H4 (cell line): ENCODE data around the gene EIF2B1. TPM values are rescaled to one million over a fixed set of nuclear protein-coding genes. Genes with fewer than 3 reads are reported as not detected.
"Not testable (repeated sequence)": the region's sequence is repeated elsewhere in the genome, so short reads cannot be mapped to it uniquely, and the experiment has no call there.

Source experiments
- DNase-seq: peaks from one replicate; pipeline ENCODE4 v3.0.0-alpha.2; 2015; ENCODE audit warnings: low spot score
- total RNA-seq: library from RNA; depleted of rRNA; stranded (reverse); fragments of >200 nt; shearing (Covaris generic); gene quantifications from 2 replicates; pipeline ENCODE4 v1.2.3, GENCODE V29; 2014

EIF2B1 gene
- total RNA-seq, 1 experiment from 2014 or later = 116 TPM

- DNase-seq = no peak
These were observed 15.9 kb downstream of the EIF2B1 start for GRCh38 chr12:123617580-123617979.

GRCh38 chr12:123617144-123617543, 16.3 kb downstream of the EIF2B1 start:
- no peak for DNase-seq

GRCh38 chr12:123614531-123614930, 19.0 kb downstream of the EIF2B1 start:
- no peak for DNase-seq

GRCh38 chr12:123614110-123614509, 19.4 kb downstream of the EIF2B1 start:
- no peak for DNase-seq

GRCh38 chr12:123608182-123608581, 25.3 kb downstream of the EIF2B1 start:
- no peak for DNase-seq

GRCh38 chr12:123607756-123608155, 25.7 kb downstream of the EIF2B1 start:
- DNase-seq = no peak

GRCh38 chr12:123603495-123603894, 30.0 kb downstream of the EIF2B1 start:
- not testable (repeated sequence) for DNase-seq

- DNase-seq = no peak
These were observed 30.8 kb downstream of the EIF2B1 start for GRCh38 chr12:123602651-123603195.

- peak; percentile 73 for DNase-seq
These were observed 31.6 kb downstream of the EIF2B1 start, which contains the start of gene DDX55 for GRCh38 chr12:123601602-123602489. Gene DDX55 (plus strand): TSS chr12:123602099. CDS start chr12:123602149, 50 bp downstream.

- DNase-seq = no peak
These were observed 33.8 kb downstream of the EIF2B1 start for GRCh38 chr12:123599721-123600120.

GRCh38 chr12:123599310-123599709, 34.2 kb downstream of the EIF2B1 start:
- DNase-seq = no peak

GRCh38 chr12:123598522-123598921, 35.0 kb downstream of the EIF2B1 start:
- no peak for DNase-seq

GRCh38 chr12:123597100-123597499, 36.4 kb downstream of the EIF2B1 start:
- DNase-seq = no peak

- no peak for DNase-seq
These were observed 37.8 kb downstream of the EIF2B1 start for GRCh38 chr12:123595729-123596128.

GRCh38 chr12:123591702-123592481, 41.6 kb downstream of the EIF2B1 start:
- DNase-seq = no peak

- no peak for DNase-seq
These were observed 52.7 kb downstream of the EIF2B1 start for GRCh38 chr12:123580772-123581171.

GRCh38 chr12:123578829-123579228, 54.7 kb downstream of the EIF2B1 start:
- DNase-seq = not testable (repeated sequence)

GRCh38 chr12:123578243-123578642, 55.2 kb downstream of the EIF2B1 start:
- DNase-seq = no peak

- DNase-seq = no peak
These were observed 56.9 kb downstream of the EIF2B1 start for GRCh38 chr12:123576611-123577010.

- no peak for DNase-seq
These were observed 59.6 kb downstream of the EIF2B1 start for GRCh38 chr12:123573870-123574269.

GRCh38 chr12:123572391-123572790, 61.1 kb downstream of the EIF2B1 start:
- no peak for DNase-seq

- DNase-seq = peak; percentile 15
These were observed 62.1 kb downstream of the EIF2B1 start for GRCh38 chr12:123571343-123571813.
